ENCODE measurements around the gene ARSD. TPM values are rescaled to one million over a fixed set of nuclear protein-coding genes. Genes with fewer than 3 reads are reported as not detected.
A peak's percentile ranks its signal among the peaks of the same experiment; 100 is the strongest.

Gene ARSD
- total RNA-seq, 1 experiment from 2014 or later, result 3.0 TPM

DNA sequence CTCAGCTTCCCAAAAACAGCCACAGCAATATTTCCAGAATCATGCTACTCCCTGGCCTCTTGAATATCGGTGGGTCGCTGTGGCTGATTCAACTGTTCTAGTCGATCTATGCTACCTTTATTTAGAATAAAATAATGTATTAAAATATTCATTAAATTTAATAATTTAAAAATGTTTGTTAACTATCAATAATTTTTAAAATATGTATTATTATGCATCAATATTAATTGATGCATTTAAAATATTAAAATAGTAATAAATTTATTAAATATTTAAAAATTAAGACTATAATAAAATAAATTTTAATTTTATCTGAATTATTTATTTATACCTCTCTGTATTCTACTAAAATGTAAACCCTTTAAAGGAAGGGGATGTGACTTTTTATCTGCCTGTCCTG lies 19.0 kb downstream of the ARSD start:
- DNase-seq (ENCODE audit: low spot score), result no peak

DNA sequence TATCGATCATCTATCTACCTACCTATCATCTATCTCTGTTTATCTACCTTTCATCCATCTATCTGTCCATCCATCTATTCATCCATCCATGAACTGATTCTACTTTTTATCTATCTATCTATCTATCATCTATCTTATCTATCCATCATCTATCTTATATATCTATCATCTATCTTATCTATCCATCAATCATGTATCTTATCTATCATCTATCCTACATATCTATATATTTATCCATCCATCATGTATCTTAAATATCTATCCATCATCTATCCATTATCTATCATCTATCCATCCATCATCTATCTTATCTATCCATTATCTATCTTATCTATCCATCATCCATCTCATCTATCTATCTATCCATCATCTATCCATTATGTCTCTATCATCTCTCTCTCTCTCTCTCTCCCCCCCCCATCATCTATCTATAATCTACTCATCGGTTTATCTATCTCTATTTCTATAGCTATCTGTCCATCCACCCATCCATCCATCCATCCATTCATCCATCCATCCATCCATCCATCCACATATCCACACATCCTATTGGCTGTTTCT lies 20.9 kb downstream of the ARSD start:
- ATAC-seq (no peak), DNase-seq (ENCODE audit: low spot score) (no peak)
- ChIA-PET CTCF (no interaction called here), POLR2A (no interaction called here)
- Mint-ChIP-seq H3K9me3 (peaks cover 5% of the 10 kb centered on the region), H3K4me3 (no peak overlapping the region), H3K4me1 (peaks cover 14% of the 10 kb centered on the region), H3K27ac (no peak overlapping the region), H3K27me3 (ENCODE audit: low read depth) (no peaks in the 10 kb centered on the region; the same call in 1 of the 2 replicates), H3K36me3 (peaks cover 8% of the 10 kb centered on the region)
- TF ChIP-seq FOXP1 (CRISPR knock-in tag; IDR thresholded peaks at IDR 0.05; ENCODE audit: borderline replicate concordance) (no peak), ZNF232 (CRISPR knock-in tag; IDR thresholded peaks at IDR 0.05) (no peak), HMGA2 (CRISPR knock-in tag; IDR thresholded peaks at IDR 0.05) (no peak), ZNF219 (CRISPR knock-in tag; IDR thresholded peaks at IDR 0.05; ENCODE audit: borderline replicate concordance) (no peak)
- TF ChIP-seq, protein P1, sequence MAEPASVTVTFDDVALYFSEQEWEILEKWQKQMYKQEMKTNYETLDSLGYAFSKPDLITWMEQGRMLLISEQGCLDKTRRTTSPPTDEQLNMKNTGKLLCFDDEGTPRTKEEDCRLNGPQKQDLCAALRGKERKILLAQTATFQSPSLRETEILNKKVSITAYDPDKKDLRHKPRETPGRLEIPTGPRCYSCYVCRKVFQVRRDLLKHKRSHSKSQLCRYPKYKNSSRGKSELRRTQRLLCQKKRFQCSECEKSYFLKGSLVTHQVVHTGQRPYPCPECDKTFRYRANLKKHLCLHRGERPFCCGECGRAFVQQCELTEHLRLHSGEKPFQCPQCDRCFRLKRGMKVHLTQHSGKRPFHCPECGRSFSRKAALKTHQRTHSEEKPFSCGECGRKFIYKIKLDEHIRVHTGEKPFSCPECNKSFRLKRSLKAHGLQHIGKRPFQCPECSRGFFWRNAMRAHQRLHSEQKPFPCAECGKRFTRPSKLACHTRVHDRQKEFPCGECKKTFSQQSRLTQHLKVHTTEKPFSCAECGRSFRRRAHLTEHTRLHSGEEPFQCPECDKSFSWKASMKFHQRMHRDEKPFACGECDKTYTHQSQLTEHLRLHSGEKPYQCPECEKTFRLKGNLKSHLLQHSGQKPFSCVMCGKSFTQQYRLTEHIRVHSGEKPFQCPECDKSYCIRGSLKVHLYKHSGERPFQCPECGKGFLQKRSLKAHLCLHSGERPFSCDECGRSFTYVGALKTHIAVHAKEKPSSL (CRISPR knock-in tag; conservative IDR thresholded peaks at IDR 0.05), result no peak
- TF ChIP-seq, protein P2, sequence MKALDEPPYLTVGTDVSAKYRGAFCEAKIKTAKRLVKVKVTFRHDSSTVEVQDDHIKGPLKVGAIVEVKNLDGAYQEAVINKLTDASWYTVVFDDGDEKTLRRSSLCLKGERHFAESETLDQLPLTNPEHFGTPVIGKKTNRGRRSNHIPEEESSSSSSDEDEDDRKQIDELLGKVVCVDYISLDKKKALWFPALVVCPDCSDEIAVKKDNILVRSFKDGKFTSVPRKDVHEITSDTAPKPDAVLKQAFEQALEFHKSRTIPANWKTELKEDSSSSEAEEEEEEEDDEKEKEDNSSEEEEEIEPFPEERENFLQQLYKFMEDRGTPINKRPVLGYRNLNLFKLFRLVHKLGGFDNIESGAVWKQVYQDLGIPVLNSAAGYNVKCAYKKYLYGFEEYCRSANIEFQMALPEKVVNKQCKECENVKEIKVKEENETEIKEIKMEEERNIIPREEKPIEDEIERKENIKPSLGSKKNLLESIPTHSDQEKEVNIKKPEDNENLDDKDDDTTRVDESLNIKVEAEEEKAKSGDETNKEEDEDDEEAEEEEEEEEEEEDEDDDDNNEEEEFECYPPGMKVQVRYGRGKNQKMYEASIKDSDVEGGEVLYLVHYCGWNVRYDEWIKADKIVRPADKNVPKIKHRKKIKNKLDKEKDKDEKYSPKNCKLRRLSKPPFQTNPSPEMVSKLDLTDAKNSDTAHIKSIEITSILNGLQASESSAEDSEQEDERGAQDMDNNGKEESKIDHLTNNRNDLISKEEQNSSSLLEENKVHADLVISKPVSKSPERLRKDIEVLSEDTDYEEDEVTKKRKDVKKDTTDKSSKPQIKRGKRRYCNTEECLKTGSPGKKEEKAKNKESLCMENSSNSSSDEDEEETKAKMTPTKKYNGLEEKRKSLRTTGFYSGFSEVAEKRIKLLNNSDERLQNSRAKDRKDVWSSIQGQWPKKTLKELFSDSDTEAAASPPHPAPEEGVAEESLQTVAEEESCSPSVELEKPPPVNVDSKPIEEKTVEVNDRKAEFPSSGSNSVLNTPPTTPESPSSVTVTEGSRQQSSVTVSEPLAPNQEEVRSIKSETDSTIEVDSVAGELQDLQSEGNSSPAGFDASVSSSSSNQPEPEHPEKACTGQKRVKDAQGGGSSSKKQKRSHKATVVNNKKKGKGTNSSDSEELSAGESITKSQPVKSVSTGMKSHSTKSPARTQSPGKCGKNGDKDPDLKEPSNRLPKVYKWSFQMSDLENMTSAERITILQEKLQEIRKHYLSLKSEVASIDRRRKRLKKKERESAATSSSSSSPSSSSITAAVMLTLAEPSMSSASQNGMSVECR (CRISPR knock-in tag; IDR thresholded peaks at IDR 0.05; ENCODE audit: borderline replicate concordance), result no peak
- TF ChIP-seq, protein P3, sequence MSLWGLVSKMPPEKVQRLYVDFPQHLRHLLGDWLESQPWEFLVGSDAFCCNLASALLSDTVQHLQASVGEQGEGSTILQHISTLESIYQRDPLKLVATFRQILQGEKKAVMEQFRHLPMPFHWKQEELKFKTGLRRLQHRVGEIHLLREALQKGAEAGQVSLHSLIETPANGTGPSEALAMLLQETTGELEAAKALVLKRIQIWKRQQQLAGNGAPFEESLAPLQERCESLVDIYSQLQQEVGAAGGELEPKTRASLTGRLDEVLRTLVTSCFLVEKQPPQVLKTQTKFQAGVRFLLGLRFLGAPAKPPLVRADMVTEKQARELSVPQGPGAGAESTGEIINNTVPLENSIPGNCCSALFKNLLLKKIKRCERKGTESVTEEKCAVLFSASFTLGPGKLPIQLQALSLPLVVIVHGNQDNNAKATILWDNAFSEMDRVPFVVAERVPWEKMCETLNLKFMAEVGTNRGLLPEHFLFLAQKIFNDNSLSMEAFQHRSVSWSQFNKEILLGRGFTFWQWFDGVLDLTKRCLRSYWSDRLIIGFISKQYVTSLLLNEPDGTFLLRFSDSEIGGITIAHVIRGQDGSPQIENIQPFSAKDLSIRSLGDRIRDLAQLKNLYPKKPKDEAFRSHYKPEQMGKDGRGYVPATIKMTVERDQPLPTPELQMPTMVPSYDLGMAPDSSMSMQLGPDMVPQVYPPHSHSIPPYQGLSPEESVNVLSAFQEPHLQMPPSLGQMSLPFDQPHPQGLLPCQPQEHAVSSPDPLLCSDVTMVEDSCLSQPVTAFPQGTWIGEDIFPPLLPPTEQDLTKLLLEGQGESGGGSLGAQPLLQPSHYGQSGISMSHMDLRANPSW (CRISPR knock-in tag; conservative IDR thresholded peaks at IDR 0.05; ENCODE audit: low read depth), result no peak

More for the DNA sequence above, 19.0 kb downstream of the ARSD start:
- TF ChIP-seq, protein P4, sequence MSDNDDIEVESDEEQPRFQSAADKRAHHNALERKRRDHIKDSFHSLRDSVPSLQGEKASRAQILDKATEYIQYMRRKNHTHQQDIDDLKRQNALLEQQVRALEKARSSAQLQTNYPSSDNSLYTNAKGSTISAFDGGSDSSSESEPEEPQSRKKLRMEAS (CRISPR knock-in tag; IDR thresholded peaks at IDR 0.05), result no peak
- TF ChIP-seq, protein P5, sequence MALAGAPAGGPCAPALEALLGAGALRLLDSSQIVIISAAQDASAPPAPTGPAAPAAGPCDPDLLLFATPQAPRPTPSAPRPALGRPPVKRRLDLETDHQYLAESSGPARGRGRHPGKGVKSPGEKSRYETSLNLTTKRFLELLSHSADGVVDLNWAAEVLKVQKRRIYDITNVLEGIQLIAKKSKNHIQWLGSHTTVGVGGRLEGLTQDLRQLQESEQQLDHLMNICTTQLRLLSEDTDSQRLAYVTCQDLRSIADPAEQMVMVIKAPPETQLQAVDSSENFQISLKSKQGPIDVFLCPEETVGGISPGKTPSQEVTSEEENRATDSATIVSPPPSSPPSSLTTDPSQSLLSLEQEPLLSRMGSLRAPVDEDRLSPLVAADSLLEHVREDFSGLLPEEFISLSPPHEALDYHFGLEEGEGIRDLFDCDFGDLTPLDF (CRISPR knock-in tag; IDR thresholded peaks at IDR 0.05), result no peak
- no peak for TF ChIP-seq GABPB1 (CRISPR knock-in tag; IDR thresholded peaks at IDR 0.05)
- no peak for TF ChIP-seq ZNF219 (CRISPR knock-in tag; IDR thresholded peaks at IDR 0.05; ENCODE audit: borderline replicate concordance)
- no peak for TF ChIP-seq ATF1 (CRISPR knock-in tag; IDR thresholded peaks at IDR 0.05)
- TF ChIP-seq, protein P6, sequence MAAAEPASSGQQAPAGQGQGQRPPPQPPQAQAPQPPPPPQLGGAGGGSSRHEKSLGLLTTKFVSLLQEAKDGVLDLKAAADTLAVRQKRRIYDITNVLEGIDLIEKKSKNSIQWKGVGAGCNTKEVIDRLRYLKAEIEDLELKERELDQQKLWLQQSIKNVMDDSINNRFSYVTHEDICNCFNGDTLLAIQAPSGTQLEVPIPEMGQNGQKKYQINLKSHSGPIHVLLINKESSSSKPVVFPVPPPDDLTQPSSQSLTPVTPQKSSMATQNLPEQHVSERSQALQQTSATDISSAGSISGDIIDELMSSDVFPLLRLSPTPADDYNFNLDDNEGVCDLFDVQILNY (CRISPR knock-in tag; IDR thresholded peaks at IDR 0.05), result no peak
- TF ChIP-seq HMGA2 (CRISPR knock-in tag; IDR thresholded peaks at IDR 0.05), result peak; percentile 99
- no peaks in the 10 kb centered on the region; the same call in 1 of the 2 replicates for H3K27me3 Mint-ChIP-seq (ENCODE audit: low read depth)
- H3K9me3 Mint-ChIP-seq, result peaks cover 4% of the 10 kb centered on the region
- no peak for ATAC-seq
- H3K27ac Mint-ChIP-seq, result no peak overlapping the region
- no peak overlapping the region for H3K4me3 Mint-ChIP-seq
- peaks cover 23% of the 10 kb centered on the region for H3K4me1 Mint-ChIP-seq
- peaks cover 4% of the 10 kb centered on the region for H3K36me3 Mint-ChIP-seq
- ChIA-PET CTCF (no interaction called here), POLR2A (no interaction called here)
